ENCODE measurements around the gene CCDC124.
"Not testable (repeated sequence)": the region's sequence is repeated elsewhere in the genome, so short reads cannot be mapped to it uniquely, and the experiment has no call there.

Gene CCDC124

DNA sequence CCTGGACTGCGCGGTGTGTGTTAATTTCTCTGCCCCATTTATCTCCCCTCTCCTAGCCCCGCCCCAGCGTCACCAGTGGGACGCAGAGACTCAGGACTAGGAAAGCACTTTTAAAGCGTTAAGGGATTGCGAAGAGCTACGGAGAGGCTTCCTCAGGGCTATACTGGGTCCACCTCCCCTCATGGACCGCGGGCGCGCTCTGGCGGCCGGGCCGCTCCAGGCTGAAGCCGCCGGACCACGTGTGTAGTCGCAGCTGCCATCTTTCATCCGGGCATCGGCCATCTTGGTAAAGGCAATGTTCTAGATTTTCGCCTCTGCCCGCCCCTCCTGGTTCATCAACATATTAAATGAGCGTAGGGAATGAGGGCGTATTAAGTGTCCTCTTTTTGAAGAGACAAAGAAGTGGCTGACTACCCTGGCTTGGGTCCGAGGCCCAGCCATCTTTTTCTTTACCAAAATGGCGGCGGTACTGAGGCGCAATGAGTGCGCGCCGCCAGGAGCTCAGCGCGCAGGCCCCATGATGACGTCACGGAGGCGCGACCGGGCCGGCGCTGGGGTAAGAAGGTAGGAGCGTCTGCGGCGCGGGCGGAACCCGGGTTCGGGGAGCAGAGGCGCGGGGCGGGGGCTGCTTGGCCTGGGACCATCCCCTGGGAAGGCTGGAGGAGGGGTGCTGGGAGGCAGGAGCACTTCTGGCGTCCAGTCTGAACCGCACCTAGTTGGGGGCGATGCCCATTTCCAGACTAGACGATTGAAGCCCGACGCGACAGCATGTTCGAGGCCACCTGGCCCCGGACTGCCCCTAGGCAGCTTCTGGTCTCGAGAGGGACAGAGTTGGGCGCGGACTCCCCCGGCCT is at the start of gene CCDC124:
TSS of gene CCDC124 (plus strand) at position 531 of the 854 bp plus-strand sequence. CDS start 3,406 bp downstream, outside the sequence.
- peak; percentile 90 for DNase-seq (ENCODE audit: low spot score)

GRCh38 chr19:17883627-17884410 is 49.0 kb upstream of the CCDC124 start:
- no peak for DNase-seq (ENCODE audit: low spot score)

- DNase-seq (ENCODE audit: low spot score): no peak
Measured at GRCh38 chr19:17886515-17886914, 46.3 kb upstream of the CCDC124 start.

DNA sequence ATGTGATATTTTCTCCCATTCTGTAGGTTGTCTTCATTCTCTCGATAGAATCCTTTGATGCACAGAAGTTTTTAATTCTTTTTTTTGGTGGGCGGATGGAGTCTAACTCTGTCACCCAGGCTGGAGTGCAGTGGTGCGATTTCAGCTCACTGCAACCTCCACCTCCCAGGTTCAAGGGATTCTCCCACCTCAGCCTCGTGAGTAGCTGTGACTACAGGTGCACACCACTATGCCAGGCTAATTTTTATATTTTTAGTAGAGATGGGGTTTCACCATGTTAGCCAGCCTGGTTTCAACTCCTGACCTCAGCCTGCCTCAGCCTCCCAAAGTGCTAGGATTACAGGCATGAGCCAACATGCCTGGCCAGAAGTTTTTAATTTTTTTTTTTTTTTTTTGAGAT is 45.6 kb upstream of the CCDC124 start:
- not testable (repeated sequence) for DNase-seq (ENCODE audit: low spot score)

- no peak for DNase-seq (ENCODE audit: low spot score)
Measured at GRCh38 chr19:17888260-17888659, 44.6 kb upstream of the CCDC124 start.

DNA sequence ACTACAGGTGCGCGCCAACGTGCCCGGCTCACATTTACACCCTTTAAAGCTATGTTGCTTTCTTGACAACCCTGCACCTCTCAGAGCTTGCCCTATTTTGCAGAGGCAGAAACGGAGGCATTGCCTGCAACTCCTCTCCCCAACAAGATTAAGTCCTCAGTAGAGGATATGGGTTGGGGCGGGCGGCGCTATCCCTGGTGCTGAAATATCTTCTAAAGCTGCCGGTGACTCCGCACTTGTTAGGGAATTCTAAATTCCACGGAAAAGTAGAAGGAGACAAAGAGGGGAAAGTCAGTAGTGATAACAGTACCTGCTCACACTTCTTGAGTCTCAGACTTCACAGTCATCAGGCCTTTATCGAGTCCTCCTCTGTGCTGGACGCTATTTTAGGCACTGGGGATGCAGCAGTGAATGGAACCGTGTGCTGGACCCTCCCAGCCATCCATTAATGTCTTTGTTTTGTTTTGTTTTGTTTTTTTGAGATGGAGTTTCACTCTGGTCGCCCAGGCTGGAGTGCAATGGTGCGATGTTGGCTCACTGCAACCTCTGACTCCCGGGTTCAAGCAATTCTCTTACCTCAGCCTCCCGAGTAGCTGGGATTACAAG is 43.1 kb upstream of the CCDC124 start:
- peak; percentile 76 for DNase-seq (ENCODE audit: low spot score)

DNA sequence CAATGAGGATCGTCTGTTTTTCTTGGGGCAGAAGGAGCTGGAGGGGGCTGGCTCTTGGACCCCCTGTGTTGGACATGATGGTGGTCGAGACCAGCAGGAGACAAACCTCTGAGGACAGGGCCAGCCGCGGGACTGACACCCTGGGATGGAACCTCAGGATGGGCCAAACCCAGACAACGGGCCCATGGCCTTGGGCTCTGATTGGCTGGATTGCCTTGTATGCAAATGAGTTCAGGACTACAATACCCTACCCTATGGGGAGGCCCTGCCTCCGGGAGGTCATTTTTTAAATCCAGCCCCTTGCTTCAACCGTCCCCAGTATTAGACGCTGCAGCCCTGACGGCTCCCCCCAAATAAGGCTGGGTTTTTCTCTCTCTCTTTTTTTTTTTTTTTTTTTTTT is 39.0 kb upstream of the CCDC124 start:
- no peak for DNase-seq (ENCODE audit: low spot score)

DNA sequence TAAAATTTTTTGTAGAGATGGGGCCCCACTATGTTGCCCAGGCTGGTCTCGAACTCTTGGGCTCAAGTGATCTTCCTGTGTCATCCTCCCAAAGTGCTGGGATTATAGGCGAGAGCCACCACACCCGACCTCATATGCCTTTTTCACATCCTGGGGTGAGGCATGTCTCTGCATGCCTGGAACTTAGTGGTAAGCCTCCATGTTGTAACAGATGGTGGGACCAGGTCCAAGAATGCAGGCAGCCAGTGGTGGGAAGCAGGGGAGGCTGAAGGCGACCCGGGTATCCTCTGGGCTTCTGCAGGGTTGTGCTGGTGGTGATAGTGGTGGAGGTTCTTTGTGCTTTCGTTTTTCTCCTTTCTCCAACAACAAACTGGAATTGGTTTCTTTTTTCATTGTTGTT is 30.1 kb upstream of the CCDC124 start:
- no peak for DNase-seq (ENCODE audit: low spot score)

DNA sequence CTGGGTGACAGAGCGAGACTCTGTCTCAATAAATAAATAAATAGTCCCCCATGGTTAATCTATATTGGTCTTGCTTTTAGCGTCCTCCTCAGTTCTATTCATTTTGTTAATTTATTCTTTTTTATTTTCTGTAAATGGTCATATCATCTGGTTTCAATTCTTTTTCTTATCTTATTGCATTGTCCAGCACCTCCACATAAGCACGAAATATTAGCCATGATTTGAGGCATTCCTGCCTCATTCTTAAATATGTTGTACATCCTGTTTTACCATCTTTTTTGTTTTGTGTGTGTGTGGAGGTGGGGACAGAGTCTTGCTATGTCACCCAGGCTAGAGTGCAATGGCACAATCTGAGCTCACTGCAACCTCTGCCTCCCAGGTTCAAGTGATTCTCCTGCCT is 24.6 kb upstream of the CCDC124 start:
- DNase-seq (ENCODE audit: low spot score): no peak

- DNase-seq (ENCODE audit: low spot score): no peak
Measured at GRCh38 chr19:17909003-17909732, 23.6 kb upstream of the CCDC124 start.

DNA sequence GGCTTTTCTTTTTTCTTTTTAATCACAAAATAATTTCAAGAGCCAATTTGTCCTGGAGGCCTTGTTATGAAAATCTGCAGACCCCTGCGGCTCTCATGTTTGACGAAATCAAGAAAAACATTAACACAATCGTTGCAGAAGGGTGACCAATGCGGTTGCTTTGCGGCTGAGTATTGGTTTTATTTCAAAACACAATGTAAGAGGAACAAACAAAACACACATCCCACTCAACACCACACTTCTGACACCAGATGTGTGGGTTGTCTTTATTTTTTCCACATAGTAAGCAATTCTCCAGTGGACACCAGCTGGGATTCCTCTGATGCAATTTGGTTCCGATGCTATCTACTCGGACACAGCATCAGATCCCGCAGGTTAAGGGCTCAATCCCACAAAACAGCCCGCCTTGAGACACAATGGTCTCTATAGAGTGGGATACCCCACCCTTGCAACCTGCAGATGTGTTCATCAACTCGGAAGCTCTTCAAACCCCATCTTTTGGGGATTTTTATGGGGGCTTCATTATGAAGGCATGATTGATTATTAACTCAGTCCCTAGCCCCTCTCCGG is 21.9 kb upstream of the CCDC124 start:
- no peak for DNase-seq (ENCODE audit: low spot score)

GRCh38 chr19:17915940-17916593 is 16.7 kb upstream of the CCDC124 start:
- no peak for DNase-seq (ENCODE audit: low spot score)

- not testable (repeated sequence) for DNase-seq (ENCODE audit: low spot score)
Measured at GRCh38 chr19:17918151-17918550, 14.7 kb upstream of the CCDC124 start.

DNA sequence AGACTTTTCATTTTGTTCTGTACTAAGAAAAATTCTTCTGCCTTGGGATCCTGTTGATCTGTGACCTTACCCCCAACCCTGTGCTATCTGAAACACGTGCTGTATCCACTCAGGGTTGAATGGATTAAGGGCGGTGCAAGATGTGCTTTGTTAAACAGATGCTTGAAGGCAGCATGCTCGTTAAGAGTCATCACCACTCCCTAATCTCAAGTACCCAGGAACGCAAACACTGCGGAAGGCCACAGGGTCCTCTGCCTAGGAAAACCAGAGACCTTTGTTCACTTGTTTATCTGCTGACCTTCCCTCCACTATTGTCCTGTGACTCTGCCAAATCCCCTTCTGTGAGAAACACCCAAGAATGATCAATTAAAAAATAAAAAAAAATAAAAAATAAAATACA is 13.7 kb upstream of the CCDC124 start:
- DNase-seq (ENCODE audit: low spot score): not testable (repeated sequence)

DNA sequence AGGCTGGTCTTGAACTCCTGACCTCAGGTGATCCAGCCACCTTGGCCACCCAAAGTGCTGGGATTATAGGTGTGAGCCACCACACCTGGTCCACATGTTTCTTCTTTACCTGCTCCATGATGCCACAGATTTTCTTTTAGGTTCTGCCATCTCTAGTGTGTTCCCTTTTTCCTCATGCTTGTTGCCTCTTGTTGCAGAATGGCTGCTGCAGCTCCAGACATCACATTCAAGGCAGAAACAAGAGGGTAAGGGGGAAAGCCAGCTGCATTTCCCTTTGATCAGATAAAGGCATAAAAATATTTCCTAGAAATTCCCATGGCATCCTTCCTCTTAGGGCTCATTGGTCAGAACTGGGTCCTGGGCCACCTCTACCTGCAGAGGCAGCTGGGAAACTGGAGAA is 12.3 kb upstream of the CCDC124 start:
- DNase-seq (ENCODE audit: low spot score): no peak

DNA sequence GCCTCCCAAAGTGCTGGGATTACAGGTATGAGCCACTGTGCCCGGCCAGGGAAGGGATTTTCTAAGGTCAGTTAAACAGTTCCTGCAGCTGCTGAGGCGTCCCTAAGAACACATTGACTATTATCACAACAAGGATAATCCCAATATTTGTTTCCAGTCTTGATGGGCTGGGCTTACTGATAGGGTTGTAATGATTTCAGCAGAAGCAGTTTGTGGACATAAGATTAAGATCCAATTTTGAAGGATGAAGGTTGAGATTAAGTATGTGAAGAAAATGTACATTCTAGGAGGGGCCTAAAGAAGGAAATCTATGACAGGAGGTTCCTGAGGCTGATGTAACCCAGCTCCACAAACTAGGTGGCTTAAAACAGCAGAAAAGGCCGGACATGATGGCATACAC is 10.7 kb upstream of the CCDC124 start:
- DNase-seq (ENCODE audit: low spot score): no peak

DNA sequence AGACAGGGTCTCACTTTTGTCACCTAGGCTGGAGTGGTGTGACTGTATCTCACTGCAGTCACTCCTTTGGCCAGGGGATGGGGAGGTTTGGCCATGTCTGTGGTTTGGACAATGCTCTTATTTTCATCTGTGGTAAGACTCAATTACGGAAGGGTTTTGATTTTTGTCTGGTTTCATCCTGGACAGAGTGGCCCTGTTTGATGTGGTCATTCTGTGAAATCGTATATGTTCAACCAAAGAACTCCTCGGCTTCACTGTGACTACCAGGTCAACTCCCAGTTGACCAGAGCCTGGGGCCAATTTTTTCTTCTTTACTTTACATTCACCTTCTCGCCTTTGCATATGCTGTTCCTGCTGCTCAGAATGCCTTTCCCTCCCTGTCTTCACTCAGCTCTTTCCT is 6.8 kb upstream of the CCDC124 start:
- DNase-seq (ENCODE audit: low spot score): no peak

DNA sequence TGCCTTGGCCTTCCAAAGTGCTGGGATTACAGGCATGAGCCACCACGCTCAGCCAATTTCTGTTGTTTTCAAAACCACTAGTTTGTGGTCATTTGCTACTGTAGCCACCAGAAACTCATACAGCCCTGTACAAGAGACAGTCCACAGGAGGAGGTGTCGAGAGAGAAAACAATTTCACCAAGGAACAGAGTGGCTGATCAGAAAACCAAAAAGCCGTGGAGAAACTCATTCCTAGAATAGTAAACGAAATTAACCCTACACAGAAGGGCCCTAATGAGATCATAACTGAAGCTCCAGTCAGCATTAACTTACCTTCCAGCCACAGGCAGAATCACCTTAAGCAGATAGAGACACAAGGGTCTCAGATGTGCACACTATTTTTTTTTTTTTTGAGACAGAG is 3.8 kb upstream of the CCDC124 start:
- DNase-seq (ENCODE audit: low spot score): no peak

- DNase-seq (ENCODE audit: low spot score): no peak
Measured at GRCh38 chr19:17931532-17932191, 1.2 kb upstream of the CCDC124 start.

DNA sequence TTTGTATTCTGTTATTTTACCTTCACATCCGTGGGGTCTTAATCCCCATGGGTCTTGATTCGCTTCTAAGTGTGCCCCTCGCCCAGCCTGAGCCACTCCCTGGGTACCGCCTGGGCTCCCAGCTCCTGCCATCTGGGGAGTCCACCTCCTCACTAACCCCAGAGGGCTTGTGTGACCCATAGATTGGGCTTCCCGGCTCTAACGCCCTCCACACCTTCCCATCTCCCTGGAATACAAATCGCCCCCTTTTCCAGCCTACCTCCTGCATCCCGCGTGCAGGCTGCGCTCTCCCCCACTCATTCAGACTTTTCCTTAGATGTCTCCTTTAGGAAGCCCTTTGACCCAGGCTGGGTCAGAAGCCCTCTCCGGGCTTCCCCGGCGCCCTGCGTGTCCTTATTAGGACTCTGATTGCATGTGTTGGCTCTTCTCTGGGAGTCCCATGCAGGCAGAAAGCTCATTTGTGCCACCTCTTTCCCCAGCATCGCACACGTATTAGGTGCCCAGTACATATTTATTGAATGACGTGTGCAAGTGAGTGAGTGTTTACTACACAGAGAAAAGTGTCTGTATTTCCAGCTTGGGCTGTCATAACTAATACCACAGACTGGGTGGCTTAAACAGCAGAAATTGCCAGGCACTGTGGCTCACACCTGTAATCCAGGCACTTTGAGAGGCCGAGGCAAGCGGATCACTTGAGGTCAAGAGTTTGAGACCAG is 757 bp downstream of the CCDC124 start:
- no peak for DNase-seq (ENCODE audit: low spot score)

All from HuH-7 (cell line).